Muscle layer of colon (tissue), 2 donors: Measurements from ENCODE around the gene ZNF740.

Experiments used
- H3K27ac ChIP-seq: one replicate; pipeline ENCODE4 v1.7.0; 2013; ENCODE audit warnings: low read depth, mild to moderate bottlenecking, low read length, moderate library complexity
- H3K27me3 ChIP-seq, 2 donors: one replicate each; pipeline ENCODE4 v1.7.0; 2013; ENCODE audit warnings: low read length in 2 of 2, mild to moderate bottlenecking in 2 of 2; ENCODE audit not compliant: insufficient read depth in 2 of 2, control insufficient read depth in 1 of 2
- H3K36me3 ChIP-seq: one replicate; pipeline ENCODE4 v1.7.0; 2013; ENCODE audit warnings: mild to moderate bottlenecking, low read length; ENCODE audit not compliant: insufficient read depth
- H3K4me1 ChIP-seq: one replicate; pipeline ENCODE4 v1.7.0; 2013; ENCODE audit warnings: mild to moderate bottlenecking, low read length; ENCODE audit not compliant: insufficient read depth
- H3K4me3 ChIP-seq, 2 donors: one replicate each; pipeline ENCODE4 v1.7.0; 2013; ENCODE audit warnings: low read length in 2 of 2, low read depth in 1 of 2, mild to moderate bottlenecking in 1 of 2, moderate library complexity in 1 of 2
- H3K9ac ChIP-seq: one replicate; pipeline ENCODE4 v1.7.0; 2013; ENCODE audit warnings: low read length
- H3K9me3 ChIP-seq: one replicate; pipeline ENCODE4 v1.7.0; 2013; ENCODE audit warnings: mild to moderate bottlenecking, low read length
- donor health status: abdominal sarcoma.
- donor health status: Adenocarcinoma of cecum.

ZNF740 gene

DNA sequence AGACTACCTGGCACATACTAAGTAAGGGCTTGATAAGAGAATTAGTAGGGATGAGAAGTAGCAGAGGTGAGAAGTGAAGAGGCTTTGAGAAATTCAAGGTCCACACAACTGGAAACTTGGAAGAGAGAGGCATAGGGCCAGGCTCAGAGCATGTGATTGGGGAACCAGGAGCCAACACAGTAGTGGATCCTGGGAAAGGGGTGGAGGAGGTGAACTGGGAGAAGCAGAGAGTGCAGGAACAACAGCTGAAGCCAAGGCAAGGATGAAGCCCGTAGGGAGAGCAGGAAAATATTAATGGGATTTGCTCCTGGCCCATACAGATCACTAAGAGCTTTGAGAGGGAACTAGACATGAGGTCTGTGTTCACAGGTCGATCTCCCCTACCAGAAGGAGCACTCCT lies 27.9 kb downstream of the ZNF740 start:
- Histone ChIP-seq H3K4me3 (no peak overlapping the region), H3K27me3 (no peaks in the 10 kb centered on the region), H3K27ac (peak overlapping the region; percentile 19), H3K4me1 (peaks cover 16% of the 10 kb centered on the region), H3K9me3 (no peaks in the 10 kb centered on the region), H3K36me3 (peaks cover 33% of the 10 kb centered on the region), H3K9ac (no peak overlapping the region)

DNA sequence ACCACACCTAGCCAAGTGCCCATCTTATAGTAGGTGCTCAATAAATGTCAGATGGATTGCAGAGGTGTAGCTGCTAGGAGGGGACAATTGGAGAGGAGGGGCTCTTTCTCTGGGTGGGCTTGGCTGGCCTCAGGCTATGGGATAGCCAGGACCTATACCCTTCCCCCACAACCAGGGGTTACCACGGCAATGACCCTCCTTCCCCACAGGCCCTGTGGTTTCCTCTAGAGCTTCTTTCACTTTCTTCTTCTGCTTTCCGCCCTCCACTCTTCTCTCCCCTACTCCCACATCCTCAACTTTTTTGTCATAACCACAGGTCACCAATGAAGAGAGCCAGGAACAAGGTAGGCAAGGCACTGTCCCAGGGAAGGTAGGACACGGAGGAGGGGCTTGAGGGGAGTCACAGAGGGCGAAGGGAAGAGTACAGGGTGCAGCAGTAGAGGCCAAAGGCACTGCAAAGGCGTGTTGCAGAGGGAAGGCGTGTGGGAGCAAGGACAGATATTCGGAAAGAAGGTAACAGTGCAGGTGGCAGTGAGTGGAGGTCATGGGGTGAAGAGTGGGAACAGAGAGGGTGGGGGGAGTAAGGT lies 28.4 kb downstream of the ZNF740 start:
- H3K4me3 ChIP-seq, result no peak overlapping the region
- no peak overlapping the region for H3K27ac ChIP-seq
- no peaks in the 10 kb centered on the region for H3K27me3 ChIP-seq
- H3K9ac ChIP-seq, result no peak overlapping the region
- H3K4me1 ChIP-seq, result peaks cover 17% of the 10 kb centered on the region
- H3K9me3 ChIP-seq, result no peaks in the 10 kb centered on the region
- peaks cover 38% of the 10 kb centered on the region for H3K36me3 ChIP-seq

DNA sequence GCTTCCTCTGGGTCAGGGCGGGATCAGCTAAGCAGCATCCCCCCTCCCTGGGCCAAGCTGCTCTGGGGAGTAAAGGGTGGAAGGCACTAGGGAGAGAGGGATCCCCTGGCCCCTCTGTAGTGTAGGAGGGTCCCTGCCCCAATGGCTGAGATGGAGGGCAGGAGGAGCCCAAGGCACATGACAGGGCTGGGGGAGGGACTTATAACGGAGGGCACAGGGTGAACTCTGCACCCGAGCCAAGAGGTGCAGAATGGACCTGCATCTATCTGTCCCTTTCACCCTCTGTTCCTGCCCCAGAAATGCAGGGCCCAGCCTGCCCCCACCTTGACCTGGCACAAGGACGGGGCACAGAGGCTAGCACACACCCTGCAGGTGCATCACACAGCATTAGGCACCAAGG lies 30.3 kb downstream of the ZNF740 start:
- peaks cover 32% of the 10 kb centered on the region for H3K4me1 ChIP-seq
- H3K27me3 ChIP-seq, result no peaks in the 10 kb centered on the region
- peaks cover 53% of the 10 kb centered on the region for H3K36me3 ChIP-seq
- no peak overlapping the region for H3K9ac ChIP-seq
- no peak overlapping the region for H3K27ac ChIP-seq
- no peak overlapping the region for H3K4me3 ChIP-seq
- H3K9me3 ChIP-seq, result no peaks in the 10 kb centered on the region

DNA sequence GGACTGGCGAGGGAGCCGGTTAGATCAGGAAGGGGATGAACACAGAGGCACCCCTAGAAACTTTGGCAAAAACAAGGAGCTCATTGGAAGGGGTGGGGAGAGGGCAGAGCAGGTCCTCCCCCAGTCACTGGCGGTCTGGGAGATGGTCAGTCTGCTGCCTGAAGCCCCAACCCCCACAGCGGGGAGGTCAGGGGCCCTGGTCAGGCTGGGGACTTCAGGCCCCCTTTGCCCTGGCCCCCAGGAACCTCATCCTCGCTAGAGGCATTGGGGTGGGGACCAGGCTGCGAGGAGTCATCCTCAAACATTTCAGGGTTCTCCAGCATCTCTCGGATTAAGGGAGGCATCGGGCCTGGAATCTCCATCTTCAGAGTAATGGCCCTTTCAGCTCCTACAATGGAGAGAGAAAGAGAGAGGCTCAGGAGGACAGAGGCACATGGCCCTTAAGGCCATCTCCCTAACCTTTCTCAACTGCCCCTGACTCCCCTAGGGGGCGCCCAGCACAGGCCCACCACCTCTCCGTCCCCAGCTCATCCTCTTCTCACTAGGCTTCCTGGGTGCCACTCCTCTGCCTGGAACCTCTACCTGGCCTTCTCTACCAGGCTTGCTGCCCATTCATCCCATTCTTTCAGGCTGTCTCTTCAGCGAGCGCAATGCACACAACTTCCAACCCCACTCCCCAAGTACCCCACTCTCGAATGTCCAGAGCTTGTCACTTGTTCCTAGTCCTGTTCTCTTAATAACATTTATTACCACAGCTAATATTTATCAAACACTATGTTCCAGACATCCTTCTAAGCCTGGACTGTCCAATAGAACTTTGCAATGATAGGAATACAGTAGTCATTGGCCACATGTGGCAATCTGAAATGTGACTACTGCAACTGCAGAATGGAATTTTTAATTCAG lies 31.2 kb downstream of the ZNF740 start:
- Histone ChIP-seq H3K4me1 (peaks cover 40% of the 10 kb centered on the region), H3K27ac (no peak overlapping the region), H3K27me3 (no peaks in the 10 kb centered on the region), H3K9ac (no peak overlapping the region), H3K36me3 (peaks cover 53% of the 10 kb centered on the region), H3K4me3 (no peak overlapping the region), H3K9me3 (no peaks in the 10 kb centered on the region)

DNA sequence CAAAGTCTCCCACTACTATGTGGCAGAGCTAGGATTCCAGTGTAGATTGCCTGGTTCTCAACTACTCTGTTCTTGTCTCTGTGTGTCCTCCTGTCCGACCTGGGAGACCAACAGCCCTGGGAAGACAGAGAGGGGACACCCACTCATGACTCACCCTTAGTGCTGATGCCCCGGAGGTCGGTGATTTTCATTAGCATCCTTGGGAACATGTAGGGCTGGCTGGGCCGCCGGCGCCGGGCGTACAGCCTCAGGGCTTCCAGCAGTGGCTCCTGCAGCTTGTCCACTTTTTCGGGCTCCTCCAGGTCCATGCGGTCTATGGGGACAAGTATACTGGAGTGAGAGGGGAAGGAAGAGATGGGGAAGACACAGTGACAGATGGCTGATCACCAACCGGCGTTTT lies 32.4 kb downstream of the ZNF740 start:
- H3K36me3 ChIP-seq, result peaks cover 53% of the 10 kb centered on the region
- peaks cover 51% of the 10 kb centered on the region for H3K4me1 ChIP-seq
- H3K9me3 ChIP-seq, result no peaks in the 10 kb centered on the region
- no peak overlapping the region for H3K27ac ChIP-seq
- H3K9ac ChIP-seq, result no peak overlapping the region
- no peak overlapping the region for H3K4me3 ChIP-seq
- no peaks in the 10 kb centered on the region for H3K27me3 ChIP-seq

DNA sequence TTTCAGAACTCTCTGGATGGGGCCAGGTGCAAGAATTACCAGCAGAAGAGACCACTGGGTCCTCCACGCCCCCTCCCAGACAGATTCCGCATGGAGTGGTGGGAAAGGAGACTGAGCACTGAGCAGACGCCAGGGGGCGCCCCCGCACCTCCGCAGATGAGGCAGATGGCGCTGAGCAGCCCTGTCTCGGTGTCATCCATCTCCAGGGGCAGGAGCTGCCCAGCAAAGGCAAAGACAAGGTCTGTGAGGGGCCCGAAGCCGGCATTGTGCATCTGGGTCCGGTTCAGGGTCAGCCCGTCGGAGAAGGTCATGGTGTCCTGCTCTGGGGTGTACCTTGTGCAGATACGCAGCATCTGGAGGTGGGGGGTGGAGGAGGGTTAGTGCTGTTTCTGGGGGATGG lies 32.8 kb downstream of the ZNF740 start:
- Histone ChIP-seq H3K9ac (no peak overlapping the region), H3K27ac (no peak overlapping the region), H3K4me1 (peaks cover 51% of the 10 kb centered on the region), H3K27me3 (no peaks in the 10 kb centered on the region), H3K36me3 (peaks cover 53% of the 10 kb centered on the region), H3K9me3 (no peaks in the 10 kb centered on the region), H3K4me3 (no peak overlapping the region)

DNA sequence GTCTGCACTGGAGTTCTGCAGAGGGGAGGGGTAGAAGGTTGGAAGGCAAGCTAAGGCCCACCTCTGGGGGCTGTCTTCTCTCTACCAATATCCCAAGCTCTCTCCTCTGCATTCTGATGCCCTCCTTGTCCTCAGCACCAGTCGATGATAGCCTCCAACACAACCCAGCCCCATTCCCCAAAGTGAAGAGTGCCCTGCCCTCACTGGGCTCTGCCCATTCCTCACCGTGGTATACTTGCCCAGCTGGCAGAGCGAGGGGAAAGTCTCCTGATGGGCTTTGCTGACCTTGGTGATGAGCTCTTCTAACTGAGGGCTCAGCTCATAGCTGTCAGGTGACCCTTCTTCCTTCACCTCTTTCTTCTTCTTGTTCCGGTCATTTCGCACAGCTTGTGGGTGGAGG lies 33.7 kb downstream of the ZNF740 start:
- Histone ChIP-seq H3K9ac (no peak overlapping the region), H3K4me3 (no peak overlapping the region), H3K27ac (no peak overlapping the region), H3K9me3 (no peaks in the 10 kb centered on the region), H3K27me3 (no peaks in the 10 kb centered on the region), H3K36me3 (peaks cover 53% of the 10 kb centered on the region), H3K4me1 (peaks cover 43% of the 10 kb centered on the region)

DNA sequence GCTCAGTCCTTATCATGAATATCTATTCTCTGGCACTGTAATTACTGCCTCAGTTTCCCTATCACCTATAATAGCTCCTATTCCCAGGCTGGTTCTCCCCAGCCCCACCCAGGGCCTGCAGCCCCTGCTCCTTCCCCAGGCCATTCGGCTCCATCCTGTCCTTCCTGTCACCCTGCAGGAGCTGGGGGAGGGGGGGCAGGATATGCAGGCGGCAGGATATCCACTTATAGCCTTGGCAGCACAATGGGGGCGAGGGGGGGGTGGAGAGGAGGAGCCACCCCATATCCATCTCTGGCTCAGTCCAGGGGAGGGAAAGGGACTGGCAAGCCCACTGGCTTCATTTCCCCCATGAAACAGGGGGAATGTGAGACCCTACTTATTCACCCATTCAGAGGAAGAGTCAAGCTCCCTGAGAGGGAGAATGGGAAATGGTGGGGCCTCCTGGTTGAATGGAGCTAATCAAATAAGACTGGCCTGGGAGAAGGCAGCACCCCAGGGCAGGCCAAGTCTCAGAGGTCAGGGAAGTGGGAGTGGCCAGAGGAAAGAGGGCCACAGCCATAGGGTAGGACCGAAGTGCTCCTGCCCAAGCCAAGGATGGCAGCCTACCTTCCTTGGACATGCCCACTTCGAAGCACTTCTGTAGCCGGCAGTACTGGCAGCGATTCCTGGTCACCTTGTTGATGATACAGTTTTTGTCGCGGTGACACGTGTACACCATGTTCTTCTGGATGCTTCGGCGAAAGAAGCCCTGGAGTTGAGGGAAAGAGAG lies 34.3 kb downstream of the ZNF740 start:
- Histone ChIP-seq H3K9ac (no peak overlapping the region), H3K36me3 (peaks cover 53% of the 10 kb centered on the region), H3K4me3 (no peak overlapping the region), H3K9me3 (no peaks in the 10 kb centered on the region), H3K27me3 (no peaks in the 10 kb centered on the region), H3K27ac (no peak overlapping the region), H3K4me1 (peaks cover 41% of the 10 kb centered on the region)

DNA sequence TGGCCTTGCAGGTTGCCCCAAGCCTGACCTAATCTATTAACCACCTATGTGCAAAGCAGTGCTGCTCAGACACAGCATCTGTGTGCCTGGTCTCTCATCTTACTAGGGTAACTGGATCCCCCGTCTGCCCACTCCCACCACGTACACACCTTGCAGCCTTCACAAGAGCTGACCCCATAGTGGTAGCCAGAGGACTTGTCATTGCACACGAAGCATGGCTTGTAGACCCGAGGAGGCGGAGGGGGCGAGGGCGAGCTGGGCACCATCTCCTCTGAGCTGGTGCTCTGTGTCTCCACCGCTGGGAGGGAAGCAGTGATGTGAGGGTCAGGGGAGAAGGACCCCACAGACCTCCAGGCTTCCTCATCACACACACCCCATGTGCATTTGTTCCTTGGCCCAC lies 35.0 kb downstream of the ZNF740 start:
- Histone ChIP-seq H3K9me3 (no peaks in the 10 kb centered on the region), H3K4me3 (no peak overlapping the region), H3K27me3 (no peaks in the 10 kb centered on the region), H3K9ac (no peak overlapping the region), H3K36me3 (peaks cover 50% of the 10 kb centered on the region), H3K27ac (no peak overlapping the region), H3K4me1 (peaks cover 41% of the 10 kb centered on the region)

DNA sequence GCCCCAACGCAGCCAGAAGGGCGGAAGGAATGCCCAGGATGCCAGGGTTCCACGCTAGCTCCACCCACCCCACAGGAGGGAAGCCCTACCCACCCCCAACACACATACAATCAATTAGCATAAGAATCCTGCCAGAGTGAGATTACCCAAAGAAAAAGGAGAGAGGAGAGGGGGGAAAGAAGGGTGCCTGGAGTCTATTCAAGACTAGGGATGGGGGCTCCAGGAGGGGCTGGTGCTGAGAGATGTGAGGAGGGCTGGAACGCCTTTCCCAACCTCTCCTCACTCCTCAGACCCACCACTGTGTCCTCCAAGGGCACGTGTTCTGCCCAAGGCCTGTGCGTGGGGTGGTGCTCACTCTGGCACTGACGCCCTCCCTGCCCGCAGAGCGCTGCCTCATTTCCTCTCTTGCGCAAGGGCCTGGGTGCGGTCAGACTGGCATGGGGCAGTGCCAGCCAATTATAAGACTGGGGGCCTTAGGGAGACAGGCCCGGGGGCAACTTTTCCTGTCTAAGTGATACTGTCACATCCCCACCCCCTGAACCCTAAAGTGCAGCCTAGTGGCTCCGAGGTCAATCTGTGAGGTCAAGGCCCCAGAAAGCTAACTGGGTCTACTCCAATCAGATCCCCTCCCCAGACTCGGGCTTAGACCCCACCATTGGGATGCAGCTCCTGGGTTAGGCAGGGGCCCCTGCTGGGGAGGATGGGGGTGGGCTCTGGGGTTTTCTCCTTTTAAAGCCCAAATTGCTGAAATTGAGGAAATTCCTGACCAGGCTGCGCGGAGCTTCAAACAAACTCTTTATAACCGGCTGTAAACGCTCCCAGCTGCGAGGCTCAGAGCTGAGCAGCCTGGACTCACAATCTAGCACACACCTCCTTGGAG lies 36.8 kb downstream of the ZNF740 start:
- Histone ChIP-seq H3K27ac (peak overlapping the region; percentile 41), H3K9me3 (no peaks in the 10 kb centered on the region), H3K4me3 (peak overlapping the region in 1 of 2 donors; percentile 100), H3K4me1 (peaks cover 45% of the 10 kb centered on the region), H3K27me3 (no peaks in the 10 kb centered on the region), H3K36me3 (peaks cover 32% of the 10 kb centered on the region), H3K9ac (peak overlapping the region; percentile 35)

DNA sequence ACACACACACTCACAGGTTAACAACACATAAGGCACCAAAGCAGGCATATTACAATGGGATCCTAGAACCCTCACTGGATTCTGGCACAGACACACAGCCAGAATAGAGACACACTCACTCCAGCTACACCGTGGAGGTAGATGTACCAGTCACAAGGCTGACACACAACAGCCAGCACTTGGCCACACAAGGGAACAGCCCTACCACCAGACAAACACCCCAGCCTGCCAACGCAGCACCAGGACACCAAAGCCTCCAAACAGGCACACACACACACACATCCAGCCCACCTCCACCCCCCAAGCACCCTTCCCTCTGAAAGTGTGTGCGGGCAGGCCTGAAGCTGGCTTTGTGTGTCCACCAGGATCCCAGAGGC lies 37.4 kb downstream of the ZNF740 start:
- Histone ChIP-seq H3K4me3 (peak overlapping the region in 1 of 2 donors; percentile 100), H3K4me1 (peaks cover 51% of the 10 kb centered on the region), H3K27me3 (no peaks in the 10 kb centered on the region), H3K9ac (peak overlapping the region; percentile 35), H3K9me3 (no peaks in the 10 kb centered on the region), H3K27ac (peak overlapping the region; percentile 100), H3K36me3 (peaks cover 26% of the 10 kb centered on the region)
